HG03558 (cell line): Measurements from ENCODE around the gene ROBO2.

Experiments used
- ATAC-seq: cut with Tn5 transposase; IDR thresholded peaks from one replicate; pipeline ENCODE4 v1.9.1; 2021; ENCODE audit warnings: moderate number of reproducible peaks; ENCODE audit not compliant: unreplicated experiment; ENCODE audit errors: extremely low read depth

ROBO2 gene

DNA sequence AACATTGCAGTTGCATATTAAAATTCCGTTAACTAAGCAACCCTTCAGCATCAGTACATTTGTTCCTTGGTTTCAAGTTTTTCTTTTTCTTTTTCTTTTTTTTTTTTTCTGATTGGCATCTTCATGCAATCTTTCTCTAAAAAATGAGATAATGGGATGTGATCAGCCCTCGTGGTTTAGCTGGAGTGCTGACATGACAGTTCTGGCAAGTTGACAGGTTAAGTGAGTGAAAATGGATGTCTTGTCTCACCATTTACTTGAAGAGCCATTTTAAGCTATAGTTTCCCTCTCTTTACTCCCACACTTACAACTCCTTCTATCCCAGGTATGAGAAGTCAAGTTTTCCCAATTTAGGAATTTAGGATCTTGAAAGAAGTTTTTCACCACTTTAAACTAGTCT, 495.2 kb downstream of the ROBO2 start:
- no peak for ATAC-seq

DNA sequence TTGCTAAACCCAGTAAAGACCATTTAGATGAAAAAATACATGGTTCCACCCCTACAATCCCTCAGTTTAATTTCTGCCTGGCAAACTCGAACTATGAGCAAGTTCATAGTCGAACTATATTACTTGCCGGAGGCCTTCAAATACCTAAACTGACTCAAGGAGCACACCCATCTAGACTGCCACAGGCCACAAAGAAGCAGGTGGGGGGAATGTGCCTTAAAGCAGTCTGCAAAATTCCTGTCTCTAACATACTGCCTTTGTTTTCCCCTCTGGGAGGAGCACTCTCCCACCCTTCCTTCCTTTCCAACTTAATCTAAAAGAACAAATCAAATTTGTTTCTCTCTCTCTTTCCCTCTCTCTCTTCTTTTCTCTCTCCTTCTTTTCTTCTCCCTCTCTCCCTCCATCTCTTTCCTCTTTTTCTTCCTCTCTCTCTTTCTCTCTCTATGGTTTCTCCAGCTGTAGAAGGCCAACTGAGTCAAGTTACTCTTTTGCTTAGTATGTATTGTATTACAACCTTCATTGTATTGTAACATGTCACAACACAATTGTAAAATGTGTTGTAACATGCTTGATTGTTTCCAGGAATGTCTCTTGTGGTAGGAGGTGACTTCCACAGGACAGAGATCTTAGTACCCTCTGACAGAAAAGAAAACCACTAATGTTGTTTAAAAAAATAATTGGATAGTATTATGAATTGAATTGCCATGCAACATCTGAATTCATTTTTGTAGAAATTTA, 496.3 kb downstream of the ROBO2 start:
- no peak for ATAC-seq

DNA sequence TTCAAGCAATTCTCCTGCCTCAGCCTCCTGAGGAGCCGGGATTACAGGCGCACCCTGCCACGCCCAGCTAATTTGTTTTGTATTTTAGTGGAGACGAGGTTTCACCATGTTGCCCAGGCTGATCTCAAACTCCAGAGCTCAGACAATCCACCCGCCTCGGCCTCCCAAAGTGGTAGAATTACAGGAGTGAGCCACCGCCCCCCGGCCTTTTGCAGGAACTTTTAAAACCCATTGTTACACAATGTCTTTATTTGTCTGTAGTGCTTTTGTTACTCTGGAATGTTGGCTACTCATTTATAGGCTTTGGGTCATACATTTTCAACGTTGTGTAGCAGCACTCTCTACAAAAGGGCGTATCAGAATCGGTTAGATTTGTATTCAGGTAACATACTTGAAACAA, 499.1 kb downstream of the ROBO2 start:
- no peak for ATAC-seq

DNA sequence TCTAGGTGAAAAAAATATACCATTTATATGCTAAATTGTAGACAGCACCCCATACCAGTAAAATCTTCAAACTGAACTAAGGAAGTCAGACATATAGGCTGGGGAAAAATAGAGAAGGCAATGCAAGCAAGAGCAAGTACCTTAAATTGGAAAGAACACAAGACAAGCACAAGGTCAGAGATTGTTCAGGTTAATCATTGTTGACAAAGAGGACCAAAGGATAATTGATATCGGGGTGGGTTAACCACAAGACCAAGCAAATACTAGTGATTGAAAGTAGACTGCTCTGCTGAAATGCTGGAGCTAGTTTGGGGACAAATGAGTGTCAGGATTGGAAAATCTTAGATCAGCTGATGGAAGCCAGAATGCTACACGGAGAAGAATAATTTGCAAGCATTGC, 499.8 kb downstream of the ROBO2 start:
- no peak for ATAC-seq

DNA sequence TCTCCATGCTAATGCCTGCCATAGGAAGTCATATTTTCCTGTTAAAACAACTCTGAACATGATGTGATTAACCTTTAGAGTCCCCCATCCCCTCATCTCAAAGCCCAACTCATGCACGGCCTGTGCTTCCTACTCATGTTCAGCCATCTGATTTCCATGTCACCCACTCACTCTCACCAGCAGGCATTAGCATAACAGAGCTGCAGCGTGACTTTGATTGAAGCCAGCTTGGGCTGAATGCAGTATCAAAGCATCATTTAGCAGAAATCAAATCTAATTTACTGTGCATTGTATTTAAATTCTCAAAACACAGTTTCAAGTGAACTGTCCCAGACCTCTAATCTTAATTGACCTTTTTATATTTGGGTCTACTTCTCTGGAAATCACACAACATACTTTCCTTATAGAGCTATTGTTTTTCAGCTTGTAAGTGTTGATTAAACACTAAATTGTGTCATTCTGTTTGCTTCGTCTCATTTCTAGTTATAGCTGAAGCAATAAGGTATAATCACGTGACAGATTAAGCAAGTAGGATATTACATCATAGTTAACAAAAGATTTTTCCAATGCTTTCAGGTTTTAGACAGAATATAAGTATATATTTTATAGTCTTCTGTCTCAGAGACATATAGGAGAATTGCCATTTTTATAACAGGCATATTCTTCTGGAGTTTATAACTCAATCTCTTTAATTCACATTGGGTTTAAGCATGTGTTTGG, 501.5 kb downstream of the ROBO2 start:
- ATAC-seq = no peak

DNA sequence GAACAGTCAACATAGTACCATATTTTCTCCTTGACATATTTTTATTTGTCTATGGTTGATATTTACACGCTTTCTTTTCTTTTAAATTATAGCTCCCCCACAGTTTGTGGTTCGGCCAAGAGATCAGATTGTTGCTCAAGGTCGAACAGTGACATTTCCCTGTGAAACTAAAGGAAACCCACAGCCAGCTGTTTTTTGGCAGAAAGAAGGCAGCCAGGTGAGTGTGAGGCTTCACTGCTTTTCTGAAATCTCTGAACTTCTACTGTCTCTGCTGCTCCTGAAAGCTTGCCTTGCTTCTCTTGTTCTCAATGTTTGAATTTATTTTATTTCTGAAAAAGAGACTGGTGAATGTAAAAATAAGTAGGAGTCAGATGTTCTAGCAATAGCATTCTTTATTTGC, 506.3 kb downstream of the ROBO2 start:
- ATAC-seq = no peak

DNA sequence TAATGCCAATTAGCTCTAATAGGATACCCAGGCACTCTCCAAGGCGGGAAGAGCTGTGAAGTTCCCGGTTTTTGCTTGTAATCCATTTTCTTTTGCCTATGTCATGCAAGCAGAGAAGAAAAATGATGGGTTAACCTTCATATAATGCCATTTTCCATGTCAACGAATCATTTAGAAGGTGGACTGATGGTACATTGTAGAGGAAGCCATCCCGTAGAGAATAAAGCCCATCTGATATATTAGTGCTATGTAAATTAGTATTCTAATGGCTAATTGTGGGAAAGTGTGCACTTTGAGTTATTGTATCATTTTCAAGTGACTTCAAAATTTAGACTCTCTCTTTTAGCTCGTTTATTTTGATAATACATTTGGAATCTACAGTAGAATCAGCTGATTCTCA, 509.1 kb downstream of the ROBO2 start:
- ATAC-seq = no peak

DNA sequence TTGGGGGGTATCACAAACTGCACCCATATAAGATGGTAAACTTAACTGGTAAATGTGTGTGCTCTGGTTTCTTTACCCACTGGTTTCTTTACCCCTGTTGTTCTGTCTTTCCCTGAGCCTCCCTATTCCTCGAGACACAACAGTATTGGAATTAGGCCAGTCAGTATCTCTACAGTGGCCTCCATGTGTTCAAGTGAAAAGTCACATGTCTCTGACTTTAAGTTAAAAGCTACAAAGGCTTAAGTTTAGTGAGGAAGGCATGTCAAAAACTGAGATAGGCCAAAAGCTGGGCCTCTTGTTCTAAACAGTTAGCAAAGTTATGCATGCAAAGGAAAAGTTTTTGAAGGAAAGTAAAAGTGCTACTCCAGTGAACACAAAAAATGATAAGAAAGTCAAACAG, 513.3 kb downstream of the ROBO2 start:
- no peak for ATAC-seq

DNA sequence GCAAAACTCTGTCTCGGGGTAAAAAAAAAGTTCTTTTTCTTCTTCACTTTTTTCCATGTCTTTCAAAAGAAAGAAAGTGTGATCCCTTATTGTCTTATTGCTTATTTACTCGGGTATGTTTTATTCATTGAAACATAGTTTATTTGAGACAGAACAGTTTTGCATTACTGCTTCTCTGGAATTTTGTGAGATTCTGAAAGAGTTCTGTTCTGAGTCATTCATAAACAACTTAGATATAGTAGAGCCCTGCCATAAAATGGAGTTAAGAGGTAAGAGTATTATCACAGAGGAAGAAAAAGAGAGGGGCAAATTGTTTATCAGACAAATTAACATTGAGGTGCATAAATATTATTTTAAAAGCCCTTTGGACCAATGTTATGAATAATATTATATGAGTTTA, 522.2 kb downstream of the ROBO2 start:
- ATAC-seq = no peak

DNA sequence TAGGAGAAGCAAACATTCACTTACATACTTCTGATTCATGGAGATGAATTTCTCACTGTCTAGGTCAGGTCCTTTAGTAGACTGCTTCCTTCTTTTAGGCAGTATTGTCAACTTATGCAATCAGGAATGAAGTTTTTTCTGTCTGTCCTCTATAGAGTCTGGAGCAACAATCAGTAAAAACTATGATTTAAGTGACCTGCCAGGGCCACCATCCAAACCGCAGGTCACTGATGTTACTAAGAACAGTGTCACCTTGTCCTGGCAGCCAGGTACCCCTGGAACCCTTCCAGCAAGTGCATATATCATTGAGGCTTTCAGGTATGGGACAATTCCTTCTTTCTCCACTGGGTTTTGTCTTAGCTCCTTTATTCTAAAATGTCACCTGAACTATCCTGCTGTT, 523.1 kb downstream of the ROBO2 start:
- no peak for ATAC-seq

DNA sequence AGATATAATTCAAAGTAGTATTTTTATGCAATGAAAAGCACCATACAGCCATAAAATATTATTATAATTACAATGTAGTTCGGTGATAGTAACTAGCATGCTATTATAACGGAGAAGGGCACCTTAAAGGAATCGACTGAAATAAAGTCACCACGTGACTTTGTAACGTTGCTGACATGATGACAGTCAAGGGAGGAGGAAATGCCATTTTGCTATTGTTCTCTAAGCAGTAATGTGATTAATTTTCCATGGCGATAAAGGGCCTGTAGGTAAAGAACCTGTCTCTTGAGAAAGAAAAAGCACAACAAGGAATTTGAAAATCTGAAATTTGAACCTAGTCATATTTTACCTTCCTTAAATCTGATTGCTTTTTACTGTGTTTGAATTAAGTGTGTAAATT, 526.2 kb downstream of the ROBO2 start:
- no peak for ATAC-seq

DNA sequence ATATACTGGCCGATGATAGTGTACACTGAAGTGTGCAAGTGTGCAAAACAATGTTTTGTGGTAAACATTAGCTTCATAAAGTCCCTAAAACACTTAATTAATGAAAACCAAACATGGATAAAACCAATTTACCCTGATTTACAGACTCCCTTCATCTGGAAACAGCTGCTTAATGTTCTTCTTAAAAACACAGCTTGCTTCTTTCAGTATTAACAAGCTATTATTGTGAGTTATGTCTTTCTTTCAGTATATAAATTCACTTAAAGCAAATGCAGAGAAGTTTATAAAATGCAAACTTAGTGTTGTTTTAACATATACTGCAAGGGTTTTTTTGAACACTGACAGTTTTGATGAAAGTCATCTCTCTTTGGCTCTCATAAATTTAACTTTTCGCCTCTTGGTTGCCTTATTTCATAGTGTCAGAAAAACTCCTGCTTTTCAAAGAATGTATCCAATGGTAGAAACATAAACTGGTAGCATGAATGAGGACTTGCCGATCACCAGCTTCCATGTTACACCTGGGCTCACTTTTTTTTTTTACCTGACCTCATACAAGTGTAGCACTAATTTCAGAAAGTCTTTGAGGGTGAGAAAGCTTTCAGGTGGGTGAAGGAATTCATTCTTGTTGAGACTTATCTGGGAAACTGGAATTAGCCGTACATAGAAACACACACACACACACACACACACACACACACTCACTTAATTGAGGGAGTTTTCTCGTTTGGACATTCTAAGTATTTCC, 532.2 kb downstream of the ROBO2 start:
- ATAC-seq = no peak

DNA sequence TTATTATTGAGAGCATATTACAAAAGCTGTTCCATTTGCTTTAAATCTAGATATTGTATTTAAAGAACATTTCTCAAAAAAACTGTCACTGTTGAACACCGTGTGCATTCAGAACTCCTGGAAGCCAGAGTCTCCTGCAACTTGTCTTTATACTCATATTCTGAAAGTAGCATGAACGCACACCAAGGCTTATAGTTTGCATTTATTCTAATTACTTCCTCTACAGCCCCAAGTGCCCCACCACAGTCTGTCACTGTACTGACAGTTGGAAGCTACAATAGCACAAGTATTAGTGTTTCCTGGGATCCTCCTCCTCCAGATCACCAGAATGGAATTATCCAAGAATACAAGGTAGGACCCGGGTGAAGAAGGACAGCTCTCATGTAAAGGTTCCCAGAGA, 537.4 kb downstream of the ROBO2 start:
- ATAC-seq = no peak

DNA sequence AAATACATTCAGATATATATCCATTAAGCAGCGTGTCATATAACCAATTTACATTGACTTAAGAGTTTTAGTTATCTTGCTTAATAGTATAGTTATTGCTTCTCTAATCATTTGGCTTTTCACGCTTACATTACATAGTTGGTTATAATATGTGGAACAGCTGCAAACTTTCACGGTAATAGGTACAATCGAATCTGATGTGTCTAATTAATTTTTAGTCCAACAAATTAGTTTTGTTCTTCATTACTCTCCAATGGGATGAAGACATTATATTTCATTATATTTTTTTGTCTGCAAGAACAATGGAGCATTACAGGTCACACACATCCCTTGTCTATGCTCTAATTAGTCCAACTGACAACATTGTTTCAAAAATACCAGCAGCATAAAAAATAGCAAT, 546.3 kb downstream of the ROBO2 start:
- ATAC-seq = no peak

DNA sequence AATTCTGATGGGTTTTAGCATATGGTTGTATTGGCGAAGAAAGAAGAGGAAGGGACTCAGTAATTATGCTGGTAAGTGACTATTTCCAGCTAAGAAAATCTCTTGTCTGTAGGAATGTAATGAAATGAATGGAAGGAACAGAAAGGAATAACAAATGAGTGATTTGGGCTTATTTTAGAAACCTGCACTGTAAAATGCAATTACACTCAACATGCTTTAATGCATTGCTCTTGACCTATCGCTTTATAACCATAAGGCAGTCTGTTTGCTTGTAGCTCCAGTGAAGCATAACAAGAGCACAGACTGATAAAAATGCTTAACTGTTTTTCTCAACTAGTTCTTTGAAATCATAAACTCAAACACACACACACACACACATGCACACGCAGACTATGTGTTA, 549.0 kb downstream of the ROBO2 start:
- no peak for ATAC-seq

DNA sequence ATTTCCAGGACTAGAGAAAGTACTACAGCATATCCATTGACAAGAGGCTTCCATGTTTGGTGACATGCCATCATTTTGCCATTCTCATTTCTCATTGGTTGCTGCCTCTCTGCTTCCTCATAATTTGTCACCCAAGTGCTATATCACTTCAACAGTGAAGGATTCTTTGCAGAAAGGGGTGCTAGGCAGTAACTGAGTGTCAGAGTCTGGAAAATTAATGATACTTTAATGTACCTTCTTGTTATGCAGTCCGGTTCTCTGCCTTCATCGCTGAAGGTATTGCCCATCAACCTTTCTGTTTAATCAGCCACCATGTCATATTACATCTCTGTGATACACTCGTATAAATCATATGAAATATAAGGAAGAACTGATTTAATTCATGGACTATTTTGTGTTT, 550.3 kb downstream of the ROBO2 start:
- no peak for ATAC-seq

DNA sequence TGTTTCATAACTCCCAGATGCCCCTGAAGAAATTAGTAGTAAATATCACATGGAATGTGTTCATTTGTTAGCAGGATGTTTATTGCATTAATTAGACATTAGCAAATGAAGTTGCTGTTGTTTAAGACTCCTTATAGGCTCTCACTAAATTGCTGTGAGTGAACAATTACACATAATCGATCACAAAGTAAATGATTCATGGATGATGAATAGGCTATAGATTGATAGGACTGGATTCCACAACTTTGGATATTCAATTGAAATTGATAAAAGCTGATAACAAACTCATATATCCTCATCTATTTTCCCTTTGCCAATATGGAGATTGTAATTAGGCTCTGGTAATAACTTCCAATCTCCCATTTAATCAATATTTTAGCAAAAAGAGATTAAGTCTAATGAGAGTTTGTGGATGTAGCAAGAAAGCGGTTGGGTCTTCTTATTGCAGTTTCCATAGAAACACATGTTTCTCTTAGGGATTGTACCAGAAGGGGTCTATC, 555.5 kb downstream of the ROBO2 start:
- no peak for ATAC-seq

DNA sequence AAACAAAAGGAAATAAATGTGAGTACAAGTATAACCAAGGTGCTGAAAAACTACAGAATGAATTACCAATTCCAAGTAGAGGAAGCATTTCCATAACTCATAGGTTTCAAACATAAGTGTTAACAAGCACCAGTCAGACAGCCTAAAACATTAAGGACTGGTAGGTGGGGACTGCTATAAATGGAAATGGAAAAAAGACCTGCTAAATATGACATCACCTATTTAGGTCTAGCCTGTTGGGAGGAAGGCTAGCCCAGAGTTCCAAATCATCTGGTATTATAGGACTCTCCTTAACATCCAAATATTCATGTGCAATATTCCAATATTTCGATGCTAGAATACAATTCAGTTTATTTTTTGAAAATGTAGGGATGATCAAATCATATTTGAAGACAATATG, 560.0 kb downstream of the ROBO2 start:
- no peak for ATAC-seq

DNA sequence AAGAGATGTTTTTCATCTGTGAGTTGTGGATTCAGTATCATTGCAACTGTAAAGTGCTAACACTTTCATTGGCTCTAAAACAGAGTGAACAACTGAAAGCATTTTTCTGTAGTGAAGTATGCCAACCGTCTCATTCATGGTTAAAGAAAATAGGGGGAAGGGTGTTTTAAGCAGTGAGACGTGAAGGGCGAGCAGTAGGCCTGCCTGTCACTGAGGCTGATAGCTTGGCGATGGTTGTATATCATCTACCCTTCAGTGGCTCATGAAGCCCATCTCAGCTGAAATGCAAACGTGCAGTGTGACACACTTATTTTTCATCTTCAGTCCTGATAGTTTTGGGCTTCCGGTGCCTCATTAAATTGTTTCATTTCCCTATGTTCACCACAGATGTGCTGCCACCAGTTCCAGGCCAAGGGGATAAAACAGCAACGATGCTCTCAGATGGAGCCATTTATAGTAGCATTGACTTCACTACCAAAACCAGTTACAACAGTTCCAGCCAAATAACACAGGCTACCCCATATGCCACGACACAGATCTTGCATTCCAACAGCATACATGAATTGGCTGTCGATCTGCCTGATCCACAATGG, 562.0 kb downstream of the ROBO2 start:
- ATAC-seq = no peak

DNA sequence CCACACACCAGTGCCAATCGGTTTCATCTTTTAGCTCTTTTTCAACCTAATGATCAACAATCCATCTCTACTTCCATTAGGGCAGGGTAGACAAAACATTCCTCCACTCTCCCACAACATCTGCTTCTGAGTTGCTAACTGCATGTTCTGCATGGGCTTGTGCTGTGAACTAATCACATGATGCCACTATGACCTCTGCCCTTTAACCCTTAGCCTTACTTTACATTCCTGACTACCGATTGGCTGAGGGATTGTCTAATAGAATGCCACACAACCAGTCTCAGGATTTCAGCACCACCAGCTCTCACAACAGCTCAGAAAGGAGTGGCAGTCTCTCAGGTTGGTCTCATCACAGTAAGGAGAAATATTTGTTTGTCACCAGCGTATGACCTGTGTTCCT, 562.8 kb downstream of the ROBO2 start:
- no peak for ATAC-seq

DNA sequence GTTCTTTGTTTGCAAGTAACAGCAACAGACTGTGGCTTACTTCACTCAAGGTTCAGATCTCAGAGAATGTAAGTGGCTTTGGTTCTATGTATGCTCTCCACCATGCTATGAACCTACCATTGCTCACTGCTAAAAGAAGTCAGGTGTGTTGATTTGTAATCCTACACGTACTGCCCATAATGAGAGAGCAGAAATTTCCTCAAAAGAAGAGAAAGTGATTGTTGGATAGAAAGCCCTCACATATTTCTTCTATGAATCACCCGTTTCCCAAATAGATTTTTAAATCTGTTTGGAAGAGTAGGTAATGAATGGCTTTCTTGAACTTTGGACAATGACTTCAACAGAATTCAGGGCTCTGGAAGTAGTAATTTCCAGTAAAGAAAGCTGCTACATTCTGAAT, 565.4 kb downstream of the ROBO2 start:
- no peak for ATAC-seq
